Suprapubic skin (tissue), 4 donors: ENCODE data around the gene RNF183.

Experiments
- CTCF ChIP-seq, 2 donors: fragments of 200-600 bp in 1 of 2; fragments of 450-650 bp in 1 of 2; sonication (generic) in 1 of 2; IDR thresholded peaks; one replicate each; pipeline ENCODE4 v1.5.1; 2016 to 2019; ENCODE audit warnings: antibody characterized with exemption in 2 of 2, mild to moderate bottlenecking in 1 of 2, moderate library complexity in 1 of 2
- EP300 ChIP-seq: sonication (generic); formaldehyde crosslinking; IDR thresholded peaks from one replicate; pipeline ENCODE4 v1.6.1; 2017; ENCODE audit warnings: antibody characterized with exemption
- POLR2A ChIP-seq, 2 donors: fragments of 450-650 bp; IDR thresholded peaks; one replicate each; pipeline ENCODE4 v1.6.1; 2017; ENCODE audit warnings: antibody characterized with exemption in 2 of 2, mild to moderate bottlenecking in 2 of 2, moderate library complexity in 2 of 2
- POLR2AphosphoS5 ChIP-seq, 3 donors: sonication (generic); formaldehyde crosslinking; IDR thresholded peaks; one replicate each; pipeline ENCODE4 v1.6.1; 2017; ENCODE audit warnings: antibody characterized with exemption in 3 of 3

DNA sequence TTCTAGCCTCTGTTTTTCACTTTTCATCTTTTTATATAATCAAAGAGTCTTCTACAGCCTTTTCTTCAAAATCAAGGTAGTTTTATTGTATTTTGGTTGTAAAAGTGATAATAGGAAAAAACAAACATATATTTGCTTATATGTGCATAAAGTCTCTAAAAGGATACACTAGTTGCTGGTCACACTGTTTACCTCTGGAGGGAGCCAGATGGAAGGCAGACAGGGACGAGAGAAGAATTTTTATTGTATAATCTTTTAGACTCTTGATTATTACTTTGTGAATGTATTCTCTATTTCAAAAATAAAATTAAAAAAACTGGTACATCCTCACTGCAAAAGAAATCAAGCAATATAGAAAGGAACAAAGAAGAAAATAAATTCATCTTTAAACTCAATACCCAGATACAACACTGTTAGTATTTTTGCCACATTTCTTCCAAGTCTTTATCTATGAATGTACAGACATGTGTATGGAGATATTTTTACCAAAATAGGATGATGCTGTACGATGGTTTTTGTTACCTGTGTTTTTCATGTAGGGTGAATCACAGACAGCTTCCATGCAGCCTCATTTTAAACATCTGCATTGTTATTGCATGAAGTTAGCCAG is 6.1 kb upstream of the RNF183 start:
- TF ChIP-seq CTCF (IDR thresholded peaks at IDR 0.05) (peak; percentile 25 to 61), EP300 (no peak), POLR2A (IDR thresholded peaks at IDR 0.05) (no peak), POLR2AphosphoS5 (IDR thresholded peaks at IDR 0.05) (no peak)
